ENCODE results near the gene SLAMF7. TPM values are rescaled to one million over a fixed set of nuclear protein-coding genes. Genes with fewer than 3 reads are reported as not detected.

Gene SLAMF7
- total and polyA plus RNA-seq, 11 donors, result 0.21 to 28.0 (median 0.34) TPM; not detected in 4

DNA sequence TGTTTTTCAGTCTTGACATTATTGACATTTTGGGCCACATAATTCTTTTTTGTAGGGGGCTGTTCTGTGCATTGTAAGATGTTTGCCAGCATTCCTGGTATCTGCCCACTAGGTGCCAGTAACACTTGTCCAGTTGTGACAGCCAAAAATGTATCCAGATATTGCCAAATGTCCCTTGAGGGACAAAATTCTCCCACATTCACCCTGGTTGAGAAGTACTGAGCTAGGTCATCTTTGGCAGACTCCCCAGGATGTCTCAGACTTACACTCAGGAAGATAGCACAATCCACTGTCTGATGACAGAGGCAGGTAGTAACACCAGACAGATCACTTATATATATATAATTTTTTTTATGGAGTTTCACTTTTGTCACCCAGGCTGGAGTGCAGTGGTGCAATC lies 33.3 kb upstream of the SLAMF7 start:
- intact Hi-C loops (cut with DNase I), result no loop called here
- H3K4me1 ChIP-seq, result peaks cover 0 to 79% (median 0%) of the 10 kb centered on the region in 12 donors
- H3K9me3 ChIP-seq, result no peaks in the 10 kb centered on the region
- ATAC-seq, result no peak
- peak overlapping the region in 1 of 12 donors; percentile 66 for H3K4me3 ChIP-seq
- peak overlapping the region in 1 of 12 donors; percentile 90 for H3K27ac ChIP-seq
- no peak for DNase-seq
- peaks cover 0 to 9% (median 0%) of the 10 kb centered on the region in 9 donors for H3K27me3 ChIP-seq
- no peaks in the 10 kb centered on the region for H3K36me3 ChIP-seq
- TF ChIP-seq, protein P1, sequence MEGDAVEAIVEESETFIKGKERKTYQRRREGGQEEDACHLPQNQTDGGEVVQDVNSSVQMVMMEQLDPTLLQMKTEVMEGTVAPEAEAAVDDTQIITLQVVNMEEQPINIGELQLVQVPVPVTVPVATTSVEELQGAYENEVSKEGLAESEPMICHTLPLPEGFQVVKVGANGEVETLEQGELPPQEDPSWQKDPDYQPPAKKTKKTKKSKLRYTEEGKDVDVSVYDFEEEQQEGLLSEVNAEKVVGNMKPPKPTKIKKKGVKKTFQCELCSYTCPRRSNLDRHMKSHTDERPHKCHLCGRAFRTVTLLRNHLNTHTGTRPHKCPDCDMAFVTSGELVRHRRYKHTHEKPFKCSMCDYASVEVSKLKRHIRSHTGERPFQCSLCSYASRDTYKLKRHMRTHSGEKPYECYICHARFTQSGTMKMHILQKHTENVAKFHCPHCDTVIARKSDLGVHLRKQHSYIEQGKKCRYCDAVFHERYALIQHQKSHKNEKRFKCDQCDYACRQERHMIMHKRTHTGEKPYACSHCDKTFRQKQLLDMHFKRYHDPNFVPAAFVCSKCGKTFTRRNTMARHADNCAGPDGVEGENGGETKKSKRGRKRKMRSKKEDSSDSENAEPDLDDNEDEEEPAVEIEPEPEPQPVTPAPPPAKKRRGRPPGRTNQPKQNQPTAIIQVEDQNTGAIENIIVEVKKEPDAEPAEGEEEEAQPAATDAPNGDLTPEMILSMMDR (IDR thresholded peaks at IDR 0.05), result no peak
- no peak for TF ChIP-seq POLR2A (IDR thresholded peaks at IDR 0.05)

DNA sequence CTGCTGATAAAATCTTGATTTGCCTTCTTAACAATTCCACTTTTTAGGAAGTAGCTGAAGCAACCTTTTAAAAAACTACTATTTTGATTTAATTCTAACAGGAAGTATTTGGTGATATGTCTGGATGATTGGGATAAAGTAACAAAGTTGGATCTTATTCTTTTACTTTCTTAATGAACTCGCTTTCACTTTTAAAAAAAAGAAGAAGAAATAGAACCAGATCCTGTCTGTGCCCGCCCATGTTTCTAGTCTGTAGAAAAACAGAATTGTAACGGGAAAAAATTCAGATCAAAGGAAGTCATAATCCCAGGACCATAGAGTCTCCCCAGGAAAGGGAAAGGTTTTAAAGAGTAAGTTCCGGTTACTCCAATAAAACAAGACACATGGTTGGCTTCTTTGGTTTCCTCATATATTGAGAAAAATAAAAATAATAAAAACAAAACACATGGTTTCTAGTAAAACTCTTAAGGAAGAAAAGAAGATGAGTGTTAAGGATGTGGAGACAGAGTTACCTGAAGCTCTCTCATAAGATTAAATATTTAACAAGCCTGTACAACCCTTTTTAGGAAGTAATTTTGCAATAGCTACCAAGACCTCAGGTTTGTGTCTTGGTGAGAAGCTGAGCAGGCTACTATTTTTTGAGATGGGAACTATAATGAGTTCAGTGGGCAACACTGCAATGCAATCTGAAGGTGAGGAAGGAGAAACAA lies 32.4 kb upstream of the SLAMF7 start:
- Histone ChIP-seq H3K27ac (peak overlapping the region in 1 of 12 donors; percentile 90), H3K4me3 (peak overlapping the region in 1 of 12 donors; percentile 66), H3K27me3 (peaks cover 0 to 11% (median 0%) of the 10 kb centered on the region in 9 donors), H3K4me1 (peaks cover 0 to 75% (median 0%) of the 10 kb centered on the region in 12 donors), H3K9me3 (no peaks in the 10 kb centered on the region), H3K36me3 (no peaks in the 10 kb centered on the region)
- 38 to 51% (median 42%) methylated on average over 4 of the region's 4 CpGs for WGBS, 4 donors
- intact Hi-C loops (cut with DNase I), result no loop called here
- DNase-seq, result no peak
- no peak for ATAC-seq
- TF ChIP-seq, protein P1 (IDR thresholded peaks at IDR 0.05), result no peak
- TF ChIP-seq POLR2A (IDR thresholded peaks at IDR 0.05), result no peak

- peak overlapping the region in 3 of 12 donors; percentile 3 to 66 (median 10) for H3K4me3 ChIP-seq
- WGBS, 4 donors, result 72 to 78% (median 75%) methylated on average over 8 of the region's 8 CpGs
- TF ChIP-seq, protein P1 (IDR thresholded peaks at IDR 0.05), result no peak
- no peak for TF ChIP-seq POLR2A (IDR thresholded peaks at IDR 0.05)
- intact Hi-C loops (cut with DNase I), result no loop called here
- H3K27ac ChIP-seq, result peak overlapping the region in 2 of 12 donors; percentile 22 to 90
- H3K27me3 ChIP-seq, result peaks cover 0 to 11% (median 0%) of the 10 kb centered on the region in 9 donors
- H3K4me1 ChIP-seq, result peaks cover 0 to 74% (median 0%) of the 10 kb centered on the region in 12 donors
- no peak for DNase-seq
- H3K9me3 ChIP-seq, result no peaks in the 10 kb centered on the region
- no peaks in the 10 kb centered on the region for H3K36me3 ChIP-seq
- no peak for ATAC-seq
These were observed 31.6 kb upstream of the SLAMF7 start for GRCh38 chr1:160707236-160708064.

- ATAC-seq (peak in 3 of 4 donors; percentile 33 to 61 (median 51)), DNase-seq (no peak)
- H3K36me3 ChIP-seq, result no peaks in the 10 kb centered on the region
- peaks cover 0 to 11% (median 0%) of the 10 kb centered on the region in 9 donors for H3K27me3 ChIP-seq
- H3K4me1 ChIP-seq, result peaks cover 0 to 76% (median 0%) of the 10 kb centered on the region in 12 donors
- WGBS, 4 donors, result 83 to 87% (median 85%) methylated on average over 4 of the region's 4 CpGs
- no peaks in the 10 kb centered on the region for H3K9me3 ChIP-seq
- no peak for TF ChIP-seq POLR2A (IDR thresholded peaks at IDR 0.05)
- TF ChIP-seq, protein P1 (IDR thresholded peaks at IDR 0.05), result no peak
- H3K27ac ChIP-seq, result peak overlapping the region in 2 of 12 donors; percentile 22 to 90
- peak overlapping the region in 3 of 12 donors; percentile 3 to 66 (median 10) for H3K4me3 ChIP-seq
- intact Hi-C loops (cut with DNase I), result no loop called here
These were observed 30.9 kb upstream of the SLAMF7 start for GRCh38 chr1:160708118-160708517.

Measured in heart left ventricle (tissue), 16 donors.